KBM-7 (cell line): ENCODE results near the gene ARHGAP22.
"Not testable (repeated sequence)": the region's sequence is repeated elsewhere in the genome, so short reads cannot be mapped to it uniquely, and the experiment has no call there.

Source experiments
- DNase-seq: peaks from one replicate; pipeline ENCODE4 v3.0.0-alpha.2; 2015
- in situ Hi-C: fragments of 300-500 bp; cut with MboI; formaldehyde crosslinking; loops from 2 replicates; pipeline ENCODE4 v1.14.3; 2020; ENCODE audit warnings: low sequenced_read_pairs, low pct_unique_long_range_greater_than_20kb, mixed read lengths

Gene ARHGAP22

GRCh38 chr10:48604991-48605508 lies at the start of gene ARHGAP22:
ARHGAP22 (minus strand) TSS chr10:48605073; CDS start chr10:48604796, 277 bp downstream.
- DNase-seq = no peak
- in situ Hi-C loops = no loop called here

- DNase-seq = no peak
- in situ Hi-C loops = loop anchor here (10.0 to 25.0 kb wide), 2 partner anchors 99 to 858 kb away; no protein-coding TSS in a partner anchor
These were observed 49.2 kb upstream of the ARHGAP22 start for GRCh38 chr10:48653944-48654698.

- in situ Hi-C loops = loop anchor here (10.0 to 25.0 kb wide), 2 partner anchors 99 to 859 kb away; no protein-coding TSS in a partner anchor
- DNase-seq = no peak
These were observed 48.5 kb upstream of the ARHGAP22 start for GRCh38 chr10:48653347-48653746.

GRCh38 chr10:48652344-48652743 lies 47.5 kb upstream of the ARHGAP22 start:
- in situ Hi-C loops = loop anchor here (10.0 to 25.0 kb wide), 2 partner anchors 98 to 860 kb away; no protein-coding TSS in a partner anchor
- no peak for DNase-seq

GRCh38 chr10:48651839-48652238 lies 47.0 kb upstream of the ARHGAP22 start:
- in situ Hi-C loops = loop anchor here (10.0 to 25.0 kb wide), 2 partner anchors 97 to 860 kb away; no protein-coding TSS in a partner anchor

GRCh38 chr10:48651293-48651692 lies 46.4 kb upstream of the ARHGAP22 start:
- no peak for DNase-seq
- in situ Hi-C loops = loop anchor here (10.0 to 25.0 kb wide), 2 partner anchors 96 to 861 kb away; no protein-coding TSS in a partner anchor

More at GRCh38 chr10:48651839-48652238, 47.0 kb upstream of the ARHGAP22 start:
- DNase-seq = no peak

- no peak for DNase-seq
- in situ Hi-C loops = no loop called here
These were observed 44.6 kb upstream of the ARHGAP22 start for GRCh38 chr10:48649349-48649944.

- DNase-seq = no peak
- in situ Hi-C loops = no loop called here
These were observed 43.5 kb upstream of the ARHGAP22 start for GRCh38 chr10:48648172-48648942.

- DNase-seq, in situ Hi-C loops: not testable (repeated sequence)
These were observed 42.2 kb upstream of the ARHGAP22 start for GRCh38 chr10:48647073-48647472.

GRCh38 chr10:48645600-48645999 lies 40.7 kb upstream of the ARHGAP22 start:
- in situ Hi-C loops = no loop called here
- DNase-seq = no peak

GRCh38 chr10:48641099-48641690 lies 36.3 kb upstream of the ARHGAP22 start:
- DNase-seq, in situ Hi-C loops: not testable (repeated sequence)

- DNase-seq = no peak
- in situ Hi-C loops = no loop called here
These were observed 35.5 kb upstream of the ARHGAP22 start for GRCh38 chr10:48640326-48640725.

- in situ Hi-C loops = no loop called here
- DNase-seq = no peak
These were observed 34.8 kb upstream of the ARHGAP22 start for GRCh38 chr10:48639632-48640031.

- no peak for DNase-seq
- in situ Hi-C loops = no loop called here
These were observed 34.1 kb upstream of the ARHGAP22 start for GRCh38 chr10:48638739-48639527.

- in situ Hi-C loops = no loop called here
- no peak for DNase-seq
These were observed 33.3 kb upstream of the ARHGAP22 start for GRCh38 chr10:48638158-48638557.

- in situ Hi-C loops = no loop called here
- no peak for DNase-seq
These were observed 32.0 kb upstream of the ARHGAP22 start for GRCh38 chr10:48636901-48637300.

GRCh38 chr10:48636231-48636630 lies 31.4 kb upstream of the ARHGAP22 start:
- no peak for DNase-seq
- in situ Hi-C loops = no loop called here

- in situ Hi-C loops = no loop called here
- DNase-seq = no peak
These were observed 30.2 kb upstream of the ARHGAP22 start for GRCh38 chr10:48634984-48635557.
